CD4-positive, alpha-beta T cell treated with Interleukin-21 for 1 hour (primary cell): ENCODE measurements around the gene BFAR.
"Not testable (repeated sequence)": the region's sequence is repeated elsewhere in the genome, so short reads cannot be mapped to it uniquely, and the experiment has no call there.

Source experiments
- DNase-seq: peaks from one replicate; pipeline ENCODE4 v3.0.0-alpha.2; 2020

BFAR gene

GRCh38 chr16:14701859-14702258, 69.1 kb downstream of the BFAR start:
- DNase-seq: not testable (repeated sequence)

GRCh38 chr16:14702672-14703071, 69.9 kb downstream of the BFAR start:
- not testable (repeated sequence) for DNase-seq

- DNase-seq: not testable (repeated sequence)
Measured at GRCh38 chr16:14703156-14704011, 70.6 kb downstream of the BFAR start, which contains the start of gene NPIPA3. Gene NPIPA3 (plus strand): TSS chr16:14703411. CDS start chr16:14708944, 5,533 bp downstream.
